ENCODE measurements around the gene NDUFB1.

NDUFB1 gene

DNA sequence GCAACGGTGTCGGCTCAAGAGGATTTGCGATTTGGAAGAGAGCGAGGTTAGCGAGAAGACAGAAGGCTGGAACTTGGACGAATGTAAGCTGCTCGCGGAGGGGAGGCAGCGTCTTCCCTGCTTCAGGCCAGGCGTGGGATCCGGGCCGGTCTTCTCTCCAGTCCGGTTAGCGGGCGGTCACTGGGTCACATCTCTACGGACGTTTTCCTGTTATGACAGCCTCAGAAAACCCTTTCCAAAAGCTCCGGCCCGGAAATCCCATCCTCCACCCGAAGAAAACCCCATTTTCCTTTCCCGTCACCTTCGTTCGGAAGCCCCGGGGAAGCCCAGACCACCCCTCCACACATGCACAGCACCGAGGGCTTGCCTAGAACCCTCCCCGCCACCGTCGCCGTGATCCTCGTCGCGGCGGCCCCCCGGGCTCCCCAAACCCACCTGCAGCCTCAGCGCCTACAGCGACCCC lies 268 bp downstream of the NDUFB1 start:
- peak overlapping the region; percentile 91 for H3K4me3 ChIP-seq (ENCODE audit: low read depth, low read length)
- in situ Hi-C loops (cut with HindIII; ENCODE audit: low sequenced_read_pairs), result no loop called here
- TF ChIP-seq, protein P1, sequence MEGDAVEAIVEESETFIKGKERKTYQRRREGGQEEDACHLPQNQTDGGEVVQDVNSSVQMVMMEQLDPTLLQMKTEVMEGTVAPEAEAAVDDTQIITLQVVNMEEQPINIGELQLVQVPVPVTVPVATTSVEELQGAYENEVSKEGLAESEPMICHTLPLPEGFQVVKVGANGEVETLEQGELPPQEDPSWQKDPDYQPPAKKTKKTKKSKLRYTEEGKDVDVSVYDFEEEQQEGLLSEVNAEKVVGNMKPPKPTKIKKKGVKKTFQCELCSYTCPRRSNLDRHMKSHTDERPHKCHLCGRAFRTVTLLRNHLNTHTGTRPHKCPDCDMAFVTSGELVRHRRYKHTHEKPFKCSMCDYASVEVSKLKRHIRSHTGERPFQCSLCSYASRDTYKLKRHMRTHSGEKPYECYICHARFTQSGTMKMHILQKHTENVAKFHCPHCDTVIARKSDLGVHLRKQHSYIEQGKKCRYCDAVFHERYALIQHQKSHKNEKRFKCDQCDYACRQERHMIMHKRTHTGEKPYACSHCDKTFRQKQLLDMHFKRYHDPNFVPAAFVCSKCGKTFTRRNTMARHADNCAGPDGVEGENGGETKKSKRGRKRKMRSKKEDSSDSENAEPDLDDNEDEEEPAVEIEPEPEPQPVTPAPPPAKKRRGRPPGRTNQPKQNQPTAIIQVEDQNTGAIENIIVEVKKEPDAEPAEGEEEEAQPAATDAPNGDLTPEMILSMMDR (IDR thresholded peaks at IDR 0.05; ENCODE audit: low read depth, low read length, missing control alignments), result no peak
- no peak for DNase-seq (ENCODE audit: low read depth)

DNA sequence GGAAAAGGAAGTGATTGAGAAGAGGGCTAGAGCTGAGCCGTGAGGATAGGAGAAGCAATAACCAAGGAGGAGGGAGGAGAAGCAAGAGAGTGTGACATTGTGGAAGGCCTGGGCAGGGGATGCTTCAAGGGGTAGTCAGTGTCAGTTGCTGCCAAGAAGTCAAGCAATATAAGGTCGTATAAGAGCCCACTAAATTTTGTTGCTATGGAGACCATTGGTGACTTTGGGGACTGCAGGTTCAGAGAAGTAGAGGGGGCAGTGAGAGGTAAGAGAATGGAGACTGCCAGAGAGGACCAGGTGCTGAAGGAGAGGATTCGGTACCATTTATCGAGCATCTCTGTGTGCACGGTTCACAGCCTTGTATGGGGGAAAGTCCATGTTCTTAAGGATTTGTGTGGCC lies 12.0 kb downstream of the NDUFB1 start:
- TF ChIP-seq, protein P1 (IDR thresholded peaks at IDR 0.05; ENCODE audit: low read depth, low read length, missing control alignments), result no peak
- no peak overlapping the region for H3K4me3 ChIP-seq (ENCODE audit: low read depth, low read length)
- no peak for DNase-seq (ENCODE audit: low read depth)
- in situ Hi-C loops (cut with HindIII; ENCODE audit: low sequenced_read_pairs), result no loop called here

DNA sequence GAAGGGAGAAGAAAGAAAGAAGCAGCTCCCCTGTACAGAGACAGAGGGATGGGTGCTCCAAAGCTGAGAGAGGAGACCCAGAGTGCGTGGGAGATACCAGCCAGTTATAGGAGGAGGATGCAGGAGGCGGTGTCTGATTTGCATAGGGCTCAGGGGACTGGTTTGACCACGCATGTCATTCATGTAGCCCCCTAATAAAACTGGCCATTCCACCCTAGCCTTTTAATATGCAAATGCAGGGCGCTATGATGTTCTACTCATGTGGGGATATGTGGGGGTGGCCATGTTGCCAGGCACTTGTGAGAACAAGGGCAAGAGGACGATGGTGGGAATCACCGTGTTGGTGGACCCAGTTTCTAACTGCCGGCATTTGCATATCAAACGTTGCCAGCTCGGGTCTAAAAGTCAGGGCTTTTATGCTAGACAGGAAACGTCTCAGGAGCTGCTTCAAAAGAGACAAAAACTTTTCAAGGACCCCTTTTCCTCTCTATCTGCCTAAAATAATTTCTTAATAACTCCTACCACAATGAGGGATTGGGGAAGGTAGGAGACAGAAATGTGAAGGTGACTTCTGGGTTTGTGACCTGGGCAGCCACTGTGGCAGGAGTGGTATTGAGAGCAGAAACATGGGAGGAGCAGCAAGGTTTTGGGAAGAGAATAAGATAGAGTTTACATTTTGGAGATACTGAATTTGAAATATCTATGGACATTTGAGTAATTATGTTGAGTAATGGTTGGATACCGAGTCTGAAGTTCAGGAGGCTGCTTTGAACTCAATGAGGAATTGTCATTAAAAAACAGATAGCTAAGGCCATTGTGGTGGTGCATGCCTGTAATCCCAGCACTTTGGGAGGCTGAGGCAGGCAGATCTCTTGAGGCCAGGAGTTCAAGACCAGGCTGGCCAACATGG lies 12.9 kb downstream of the NDUFB1 start:
- TF ChIP-seq, protein P1 (IDR thresholded peaks at IDR 0.05; ENCODE audit: low read depth, low read length, missing control alignments), result no peak
- H3K4me3 ChIP-seq (ENCODE audit: low read depth, low read length), result no peak overlapping the region
- no peak for DNase-seq (ENCODE audit: low read depth)
- in situ Hi-C loops (cut with HindIII; ENCODE audit: low sequenced_read_pairs), result no loop called here

DNA sequence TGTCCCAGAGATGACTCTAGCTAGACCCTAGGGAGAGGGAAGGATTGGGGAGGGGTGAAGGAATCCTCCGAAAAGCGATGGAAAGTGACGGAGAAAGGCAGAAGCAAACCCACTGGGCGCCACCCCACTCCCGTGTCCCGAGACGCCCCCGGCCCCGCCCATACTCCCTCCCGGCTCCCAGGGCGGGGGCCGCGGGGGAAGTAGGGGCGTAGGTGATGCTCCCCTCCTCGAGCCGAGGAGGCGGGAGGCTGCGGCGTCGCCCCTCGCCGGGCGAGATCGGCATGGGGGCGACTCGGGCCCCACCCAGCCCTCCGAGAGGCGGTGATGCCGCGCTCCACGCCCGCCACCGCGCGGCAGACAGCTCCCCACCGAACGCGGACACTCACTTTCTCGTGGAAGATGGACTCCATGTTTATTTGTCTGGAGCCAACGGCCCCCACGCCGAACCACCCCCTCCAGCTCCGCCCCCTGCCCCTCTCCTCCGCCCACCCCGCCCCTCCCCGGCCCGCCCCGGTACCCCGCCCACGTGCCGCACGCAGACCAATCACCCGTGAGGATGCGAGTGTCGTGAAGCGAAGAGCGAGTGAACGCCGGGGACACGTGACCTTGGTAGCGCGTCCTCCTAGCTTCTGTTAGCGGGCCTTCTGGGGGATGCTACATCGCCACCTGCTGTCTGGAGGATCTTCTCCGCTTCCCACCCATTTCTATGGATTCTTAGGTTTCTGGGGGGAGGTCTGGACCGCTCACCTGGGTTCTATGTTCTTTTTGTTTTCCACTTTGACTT lies 15.2 kb downstream of the NDUFB1 start, which contains the start of gene ATXN3:
Gene ATXN3, minus strand, starts transcription at position 440 of the 784 bp plus-strand sequence. Its CDS starts 30 bp downstream, at position 410.
- TF ChIP-seq, protein P1 (IDR thresholded peaks at IDR 0.05; ENCODE audit: low read depth, low read length, missing control alignments), result peak; percentile 89
- peak within 1 kb of the TSS; percentile 95 for H3K4me3 ChIP-seq (ENCODE audit: low read depth, low read length)
- peak; percentile 98 for DNase-seq (ENCODE audit: low read depth)
- in situ Hi-C loops (cut with HindIII; ENCODE audit: low sequenced_read_pairs), result no loop called here

DNA sequence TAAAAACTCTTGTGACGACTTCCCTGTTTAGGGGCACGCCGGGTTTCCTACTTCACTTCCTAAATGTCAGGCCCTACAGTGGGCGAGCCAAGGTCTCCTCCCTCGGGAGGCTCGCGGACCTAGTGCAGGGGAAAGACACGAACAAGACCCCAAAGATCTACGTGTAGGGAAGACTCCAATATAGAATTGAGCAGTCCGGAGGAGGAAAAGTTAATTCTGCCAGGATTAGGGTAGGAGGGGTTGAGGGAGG lies 15.7 kb downstream of the NDUFB1 start:
- peak overlapping the region; percentile 95 for H3K4me3 ChIP-seq (ENCODE audit: low read depth, low read length)
- TF ChIP-seq, protein P1 (IDR thresholded peaks at IDR 0.05; ENCODE audit: low read depth, low read length, missing control alignments), result no peak
- in situ Hi-C loops (cut with HindIII; ENCODE audit: low sequenced_read_pairs), result no loop called here
- DNase-seq (ENCODE audit: low read depth), result no peak

DNA sequence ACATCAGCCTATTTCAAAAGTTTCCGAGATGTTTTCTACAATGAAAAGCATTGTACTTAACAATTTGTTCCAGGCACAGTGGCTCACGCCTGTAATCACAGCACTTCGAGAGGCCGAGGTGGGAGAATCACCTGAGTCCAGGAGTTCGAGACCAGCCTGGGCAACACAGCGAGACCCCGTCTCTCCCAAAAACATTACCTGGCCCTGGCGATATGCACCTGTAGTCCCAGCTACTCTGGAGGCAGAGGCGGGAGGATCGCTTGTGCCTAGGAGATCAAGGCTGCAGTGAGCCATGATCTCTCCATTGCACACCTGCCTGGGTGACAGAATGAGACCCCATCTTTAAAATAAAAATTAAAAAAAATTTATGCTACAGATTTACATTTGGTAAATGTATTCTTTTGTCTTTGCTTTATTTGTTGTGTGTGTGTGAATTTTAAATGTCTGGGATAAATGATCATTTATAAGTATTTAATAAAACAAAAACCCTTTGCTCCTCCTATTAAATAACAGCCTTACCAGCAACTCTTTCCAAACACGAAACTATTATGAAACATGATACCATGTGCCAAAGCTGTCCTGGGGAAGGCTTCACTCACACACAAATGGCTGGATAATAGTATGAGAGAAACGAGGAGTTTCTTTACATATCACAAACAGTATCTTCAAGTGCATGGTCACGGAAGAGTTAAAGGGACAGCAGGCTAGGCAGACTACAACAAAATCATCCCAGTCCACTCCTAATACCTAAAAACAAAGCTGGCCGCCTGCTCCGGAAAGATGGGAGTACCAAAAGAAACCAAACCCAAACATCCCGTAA lies 16.2 kb downstream of the NDUFB1 start:
- DNase-seq (ENCODE audit: low read depth), result no peak

More for the DNA sequence above, 16.2 kb downstream of the NDUFB1 start:
- in situ Hi-C loops (cut with HindIII; ENCODE audit: low sequenced_read_pairs), result no loop called here
- peak overlapping the region; percentile 95 for H3K4me3 ChIP-seq (ENCODE audit: low read depth, low read length)
- TF ChIP-seq, protein P1 (IDR thresholded peaks at IDR 0.05; ENCODE audit: low read depth, low read length, missing control alignments), result no peak

All from astrocyte of the cerebellum (primary cell).